Measurements from ENCODE around the gene WSCD2.

The WSCD2 gene

GRCh38 chr12:108271951-108272872, 143.1 kb downstream of the WSCD2 start:
- DNase-seq, result no peak

- no peak for DNase-seq
Observed at GRCh38 chr12:108273217-108273616, 144.1 kb downstream of the WSCD2 start.

- DNase-seq, result no peak
Observed at GRCh38 chr12:108277613-108278012, 148.5 kb downstream of the WSCD2 start.

GRCh38 chr12:108282160-108282559, 153.1 kb downstream of the WSCD2 start:
- DNase-seq, result no peak

GRCh38 chr12:108282676-108283075, 153.6 kb downstream of the WSCD2 start:
- DNase-seq, result no peak

- no peak for DNase-seq
Observed at GRCh38 chr12:108284163-108284562, 155.1 kb downstream of the WSCD2 start.

GRCh38 chr12:108285016-108285415, 155.9 kb downstream of the WSCD2 start:
- no peak for DNase-seq

- DNase-seq, result no peak
Observed at GRCh38 chr12:108287227-108287626, 158.1 kb downstream of the WSCD2 start.

- no peak for DNase-seq
Observed at GRCh38 chr12:108289350-108290161, 160.5 kb downstream of the WSCD2 start.

- no peak for DNase-seq
Observed at GRCh38 chr12:108295641-108296040, 166.6 kb downstream of the WSCD2 start.

GRCh38 chr12:108296945-108297344, 167.9 kb downstream of the WSCD2 start:
- DNase-seq, result no peak

GRCh38 chr12:108297424-108297823, 168.3 kb downstream of the WSCD2 start:
- DNase-seq, result no peak

GRCh38 chr12:108297895-108298760, 169.0 kb downstream of the WSCD2 start:
- DNase-seq, result no peak

- no peak for DNase-seq
Observed at GRCh38 chr12:108298761-108299275, 169.7 kb downstream of the WSCD2 start.

GRCh38 chr12:108299516-108299915, 170.4 kb downstream of the WSCD2 start:
- no peak for DNase-seq
